ENCODE data around the gene PFKP. TPM values are rescaled to one million over a fixed set of nuclear protein-coding genes. Genes with fewer than 3 reads are reported as not detected.
"Not testable (repeated sequence)": the region's sequence is repeated elsewhere in the genome, so short reads cannot be mapped to it uniquely, and the experiment has no call there.

The PFKP gene
- total RNA-seq, 1 donor from 2014 or later, result 168 TPM

DNA sequence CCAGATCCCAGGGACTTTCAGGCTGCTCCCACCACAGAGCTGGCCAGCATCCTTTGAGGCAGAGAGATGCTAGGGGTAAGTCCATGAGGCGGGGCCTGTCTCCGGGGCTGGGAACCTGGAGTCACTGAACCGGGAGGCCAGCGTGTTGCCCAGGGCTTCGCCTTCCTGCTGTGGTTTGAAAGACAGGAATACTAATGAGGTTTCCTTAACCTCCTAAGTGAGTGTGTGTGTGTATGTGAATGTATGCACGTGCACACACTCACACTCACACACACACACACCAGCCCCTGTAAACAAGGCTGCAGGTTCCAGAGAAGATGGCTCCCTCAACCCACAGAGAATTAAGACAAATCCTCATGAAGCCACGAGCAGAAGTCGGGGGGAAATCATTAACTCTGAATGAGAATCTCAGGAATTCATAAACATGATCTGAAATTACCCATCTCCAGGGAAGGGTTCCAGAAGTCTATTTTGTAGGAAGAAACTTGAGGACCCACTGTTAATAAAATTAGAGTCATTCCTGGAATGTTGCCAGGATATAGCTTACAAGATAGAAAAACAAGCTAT, 20.3 kb upstream of the PFKP start:
- intact Hi-C loops (cut with micrococcal nuclease), result no loop called here

DNA sequence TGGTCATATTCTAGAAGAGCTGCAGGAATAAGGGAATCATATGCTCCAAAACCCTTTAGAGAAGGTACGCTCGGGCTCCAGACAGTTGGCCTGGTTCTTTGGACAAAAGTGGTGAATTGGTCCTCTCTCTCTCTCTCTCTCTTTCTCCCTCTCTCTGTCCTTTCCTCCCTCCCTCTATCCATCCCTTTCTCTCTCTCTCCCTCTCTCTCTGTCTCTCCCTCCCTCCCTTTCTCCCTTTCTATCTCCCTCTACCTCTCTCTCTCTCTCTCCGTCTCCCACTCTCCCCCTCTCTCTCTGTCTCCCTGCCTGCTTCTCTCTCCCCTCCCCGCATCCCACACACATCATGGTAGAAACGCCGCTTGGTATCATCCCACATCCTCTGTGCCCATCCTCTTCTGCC, 19.8 kb upstream of the PFKP start:
- intact Hi-C loops (cut with micrococcal nuclease), result no loop called here

DNA sequence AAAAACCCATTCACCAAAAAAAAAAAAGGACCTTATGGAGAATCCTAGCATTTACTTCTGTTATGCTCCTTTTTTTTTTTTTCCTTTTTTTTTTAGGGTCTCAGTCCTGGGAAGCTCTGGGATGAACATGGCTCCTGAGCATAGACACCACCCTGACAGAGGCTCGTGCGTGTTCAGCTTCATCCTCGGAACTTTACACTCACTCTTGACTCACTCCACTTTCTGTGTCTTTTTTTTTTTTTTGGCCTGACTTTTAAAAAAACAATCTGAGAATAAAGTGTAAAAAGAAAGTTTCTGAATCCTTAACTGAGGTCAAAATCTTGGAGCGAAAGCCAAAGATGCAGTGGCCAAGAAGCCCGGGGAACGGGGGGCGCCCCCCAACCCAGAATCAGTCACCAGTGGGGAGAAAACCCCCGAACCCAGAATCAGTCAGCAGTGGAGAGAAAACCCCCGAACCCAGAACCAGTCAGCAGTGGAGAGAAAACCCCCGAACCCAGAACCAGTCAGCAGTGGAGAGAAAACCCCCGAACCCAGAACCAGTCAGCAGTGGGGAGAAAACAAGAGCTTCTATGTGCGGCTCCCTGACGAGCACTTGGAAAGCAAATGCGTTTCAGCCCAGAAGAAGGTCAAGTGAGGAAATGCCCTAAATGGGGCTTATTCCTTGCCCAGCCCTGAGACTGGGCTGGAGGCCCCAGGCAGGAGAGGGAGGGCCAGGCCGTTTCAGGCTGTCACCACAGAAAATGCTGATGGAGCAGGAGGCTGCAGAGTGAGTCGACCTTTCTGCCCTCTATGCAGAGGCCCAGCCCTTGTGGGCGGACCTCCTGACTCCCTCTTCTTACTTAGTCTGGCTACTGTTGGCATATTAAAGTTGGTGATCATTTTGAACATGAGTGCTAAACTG, 19.0 kb upstream of the PFKP start:
- intact Hi-C loops (cut with micrococcal nuclease), result no loop called here

DNA sequence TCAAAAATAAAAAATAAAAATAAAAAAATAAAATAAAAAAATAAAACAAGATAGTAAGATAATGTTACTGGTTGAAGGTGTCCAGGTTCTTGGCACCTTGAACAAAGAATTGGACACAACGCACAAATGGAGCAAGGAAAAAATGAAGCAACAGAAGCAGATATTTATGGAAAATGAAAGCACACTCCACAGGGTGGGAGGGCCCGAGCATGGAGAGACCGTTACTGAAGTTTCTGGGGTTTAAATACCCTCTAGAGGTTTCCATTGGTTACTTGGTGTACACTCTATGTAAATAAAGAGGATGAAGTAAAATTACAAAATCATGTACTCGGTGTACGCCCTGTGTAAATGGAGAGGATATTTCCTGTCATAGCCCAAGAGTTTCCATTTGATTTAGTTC, 15.7 kb upstream of the PFKP start:
- intact Hi-C loops (cut with micrococcal nuclease), result no loop called here

- intact Hi-C loops (cut with micrococcal nuclease), result no loop called here
Measured at GRCh38 chr10:3053155-3053554, 14.2 kb upstream of the PFKP start.

GRCh38 chr10:3054183-3054850, 13.0 kb upstream of the PFKP start:
- intact Hi-C loops (cut with micrococcal nuclease), result no loop called here

DNA sequence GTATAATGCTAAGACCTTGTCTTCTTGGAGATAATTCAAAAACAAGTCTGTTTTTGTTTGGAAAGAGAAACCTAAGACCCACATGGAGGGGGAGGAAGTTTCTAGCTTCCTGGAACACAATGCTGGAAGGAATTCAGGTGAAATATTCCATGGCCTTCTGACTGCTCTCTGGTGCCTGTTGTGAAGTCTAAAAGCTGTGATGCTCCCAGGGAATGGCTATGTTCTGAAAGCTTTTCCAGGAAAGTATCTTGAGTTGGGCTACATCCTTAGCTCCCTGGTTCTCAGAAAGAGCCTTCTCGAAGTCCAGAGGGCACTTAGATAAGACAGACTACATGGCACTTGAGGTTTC, 12.5 kb upstream of the PFKP start:
- intact Hi-C loops (cut with micrococcal nuclease), result no loop called here

- intact Hi-C loops (cut with micrococcal nuclease), result no loop called here
Measured at GRCh38 chr10:3056280-3057037, 10.9 kb upstream of the PFKP start.

- intact Hi-C loops (cut with micrococcal nuclease), result no loop called here
Measured at GRCh38 chr10:3057946-3058345, 9.4 kb upstream of the PFKP start.

DNA sequence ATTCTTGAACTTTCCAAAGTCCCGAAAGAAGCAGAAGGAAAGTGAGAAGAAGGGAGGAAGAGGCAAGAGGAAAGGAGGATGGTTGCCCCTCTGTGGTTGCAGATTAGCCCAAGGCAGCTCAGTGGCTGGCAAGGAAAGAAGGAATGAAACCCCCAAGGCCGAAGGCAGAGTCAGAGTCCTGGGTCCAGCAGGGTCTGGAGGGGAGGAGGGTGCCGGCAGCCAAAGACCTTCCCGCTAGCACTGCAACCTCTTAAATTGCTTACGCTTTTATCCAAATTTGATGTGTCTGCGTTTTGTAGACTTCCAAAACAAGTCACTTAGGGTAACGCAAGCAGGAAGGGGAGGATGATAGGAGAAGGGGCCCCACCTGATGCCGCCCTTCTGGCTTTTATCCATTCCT, 7.4 kb upstream of the PFKP start:
- intact Hi-C loops (cut with micrococcal nuclease), result no loop called here

DNA sequence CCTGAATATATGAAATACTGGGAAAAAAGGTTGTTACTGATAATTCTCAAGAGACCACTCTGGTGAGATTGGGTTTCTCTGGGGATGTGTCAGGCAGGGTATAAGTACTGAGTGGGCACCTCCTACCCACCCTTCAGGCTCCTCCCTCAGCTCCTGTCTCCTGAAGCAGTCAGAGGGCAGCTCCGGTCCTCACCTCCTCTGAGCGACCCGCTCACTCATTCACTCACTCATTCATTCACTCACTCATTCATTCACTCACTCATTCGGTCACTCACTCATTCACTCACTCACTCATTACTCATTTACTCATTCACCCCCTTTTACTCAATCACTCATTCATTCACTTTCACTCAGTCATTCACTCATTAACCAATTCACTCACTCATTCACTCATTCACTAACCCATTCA, 6.9 kb upstream of the PFKP start:
- intact Hi-C loops (cut with micrococcal nuclease), result no loop called here

DNA sequence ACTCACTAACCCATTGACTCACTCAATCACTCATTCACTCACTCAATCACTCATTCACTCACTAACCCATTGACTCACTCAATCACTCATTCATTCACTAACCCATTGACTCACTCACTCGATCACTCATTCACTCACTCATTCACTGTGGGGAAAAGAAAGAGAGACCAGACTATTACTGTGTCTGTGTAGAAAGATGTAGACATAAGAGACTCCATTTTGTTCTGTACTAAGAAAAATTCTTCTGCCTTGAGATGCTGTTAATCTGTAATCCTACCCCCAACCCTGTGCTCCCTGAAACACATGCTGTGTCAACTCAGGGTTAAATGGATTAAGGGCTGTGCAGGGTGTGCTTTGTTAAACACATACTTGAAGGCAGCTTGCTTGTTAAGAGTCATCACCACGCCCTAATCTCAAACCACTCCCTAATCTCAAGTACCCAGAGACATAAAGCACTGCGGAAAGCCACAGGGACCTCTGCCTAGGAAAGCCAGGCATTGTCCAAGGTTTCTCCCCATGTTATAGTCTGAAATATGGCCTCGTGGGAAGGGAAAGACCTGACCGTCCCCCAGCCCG, 5.9 kb upstream of the PFKP start:
- intact Hi-C loops (cut with micrococcal nuclease), result not testable (repeated sequence)

DNA sequence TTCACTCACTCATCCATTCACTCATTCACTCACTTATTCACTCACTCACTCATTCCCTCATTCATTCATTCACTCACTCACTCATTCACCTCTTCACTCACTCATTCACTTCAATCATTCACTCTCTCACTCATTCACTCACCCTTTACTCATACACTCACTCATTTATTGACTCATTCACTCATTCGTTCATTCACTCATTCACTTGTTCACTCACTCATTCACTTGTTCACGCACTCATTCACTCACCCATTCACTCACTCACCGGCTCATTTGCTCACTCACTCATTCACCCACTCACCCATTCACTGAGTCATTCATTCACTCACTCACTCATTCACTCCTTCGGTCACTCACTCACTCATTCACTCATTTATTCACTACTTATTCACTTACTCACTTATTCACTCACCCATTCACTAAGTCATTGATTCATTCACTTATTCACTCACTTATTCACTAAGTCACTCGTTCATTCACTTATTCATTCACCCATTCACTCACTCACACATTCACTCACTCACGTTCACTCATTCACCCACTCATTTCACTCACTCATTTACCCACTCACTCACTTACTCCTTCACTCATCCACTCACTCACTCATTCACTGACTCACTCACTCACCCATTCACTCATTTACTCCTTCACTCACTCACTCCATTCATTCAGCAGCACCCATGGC, 4.7 kb upstream of the PFKP start:
- intact Hi-C loops (cut with micrococcal nuclease), result no loop called here

GRCh38 chr10:3064423-3064822, 2.9 kb upstream of the PFKP start:
- intact Hi-C loops (cut with micrococcal nuclease), result no loop called here

DNA sequence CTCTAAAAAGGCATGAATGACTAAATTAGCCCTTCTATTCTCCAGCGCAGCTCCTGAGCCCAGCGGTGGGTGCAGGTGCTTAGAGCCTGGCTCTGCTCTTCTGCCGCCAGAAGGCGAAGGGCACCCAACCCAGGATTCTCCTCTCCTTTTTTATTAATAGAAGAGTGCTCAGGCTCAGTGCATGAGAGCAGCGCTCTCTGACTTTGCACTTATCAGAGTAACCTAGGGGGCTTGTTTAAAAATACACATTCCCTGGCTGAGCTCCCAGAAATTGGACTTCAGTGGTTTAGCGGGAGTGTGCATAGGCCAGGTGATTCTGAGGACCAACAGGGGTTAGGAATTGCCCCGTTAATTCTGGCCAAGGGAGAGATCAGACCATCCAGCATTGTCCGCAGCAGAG, 1.7 kb upstream of the PFKP start:
- intact Hi-C loops (cut with micrococcal nuclease), result no loop called here

- intact Hi-C loops (cut with micrococcal nuclease), result no loop called here
Measured at GRCh38 chr10:3066317-3067117, 831 bp upstream of the PFKP start.

- intact Hi-C loops (cut with micrococcal nuclease), result loop anchor here (1.0 kb wide), 2 partner anchors 27 to 105 kb away; no protein-coding TSS in a partner anchor
Measured at GRCh38 chr10:3067859-3068179, 471 bp downstream of the PFKP start.

GRCh38 chr10:3068201-3068967, 1.0 kb downstream of the PFKP start:
- intact Hi-C loops (cut with micrococcal nuclease), result loop anchor here (1.0 kb wide), 2 partner anchors 27 to 105 kb away; no protein-coding TSS in a partner anchor
